Islet of Langerhans (tissue), 1 donor: ENCODE data around the gene ZNF281.
A peak's percentile ranks its signal among the peaks of the same experiment; 100 is the strongest.
"Not testable (repeated sequence)": the region's sequence is repeated elsewhere in the genome, so short reads cannot be mapped to it uniquely, and the experiment has no call there.

Source experiments
- FAIRE-seq: peaks from one replicate; lab custom pipeline; 2011; peaks lifted over from hg19 to GRCh38; lab: Jason Lieb, UNC

The ZNF281 gene

DNA sequence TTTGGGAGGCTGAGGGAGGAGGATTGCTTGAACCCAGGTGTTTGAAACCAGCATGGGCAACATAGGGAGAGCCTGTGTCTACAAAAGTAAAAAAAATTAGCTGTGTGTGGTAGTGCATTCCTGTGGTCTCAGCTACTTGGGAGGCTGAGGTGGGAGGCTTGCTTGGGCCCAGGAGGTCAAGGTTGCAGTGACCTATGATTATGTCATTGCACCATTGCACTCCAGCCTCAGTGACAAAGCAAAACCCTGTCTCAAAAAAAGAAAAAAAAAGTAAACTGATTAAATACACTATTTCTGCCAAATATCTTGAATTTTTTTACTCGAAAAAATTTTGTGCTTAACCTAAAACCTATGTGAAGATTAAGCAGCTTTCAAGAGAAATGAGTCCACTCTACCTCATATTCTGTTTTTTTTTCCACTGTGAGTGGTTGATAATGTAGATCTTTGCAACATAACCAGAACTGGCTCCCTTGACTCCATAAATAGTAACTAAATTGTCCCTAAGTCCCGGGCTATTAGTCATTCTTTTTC is 19.4 kb upstream of the ZNF281 start:
- FAIRE-seq = no peak

DNA sequence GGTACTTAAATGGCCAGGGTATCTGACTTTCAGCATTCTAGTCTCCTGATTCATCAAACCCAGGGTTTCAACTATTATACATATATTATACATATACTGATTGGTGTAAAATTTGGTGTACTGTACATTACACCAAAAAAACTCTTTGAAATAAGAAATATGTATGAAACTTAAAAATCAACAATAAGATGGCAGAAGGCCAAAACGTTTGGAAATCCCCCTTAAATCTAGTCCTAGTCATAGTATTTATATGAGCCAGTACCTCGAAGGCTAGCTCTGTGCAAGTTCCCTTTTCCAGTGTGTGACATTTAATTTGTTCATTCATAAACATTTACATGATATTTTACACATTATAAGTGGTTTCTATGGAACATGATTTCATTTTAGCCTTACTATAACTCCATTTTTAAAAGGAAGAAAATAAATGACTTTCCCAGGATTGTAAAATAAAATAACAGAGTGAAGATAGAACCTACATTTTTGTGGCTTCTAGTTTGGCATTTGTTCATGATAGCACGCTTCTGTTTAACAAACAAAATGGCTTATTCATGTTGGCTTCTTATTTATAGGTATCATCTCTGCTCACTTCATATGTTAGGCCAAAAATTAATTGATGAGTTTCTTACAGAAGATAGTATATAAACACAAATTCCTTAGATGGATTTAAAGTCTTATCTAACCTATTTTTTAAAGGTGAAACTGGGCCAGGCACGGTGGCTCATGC is 18.8 kb upstream of the ZNF281 start:
- FAIRE-seq = no peak

DNA sequence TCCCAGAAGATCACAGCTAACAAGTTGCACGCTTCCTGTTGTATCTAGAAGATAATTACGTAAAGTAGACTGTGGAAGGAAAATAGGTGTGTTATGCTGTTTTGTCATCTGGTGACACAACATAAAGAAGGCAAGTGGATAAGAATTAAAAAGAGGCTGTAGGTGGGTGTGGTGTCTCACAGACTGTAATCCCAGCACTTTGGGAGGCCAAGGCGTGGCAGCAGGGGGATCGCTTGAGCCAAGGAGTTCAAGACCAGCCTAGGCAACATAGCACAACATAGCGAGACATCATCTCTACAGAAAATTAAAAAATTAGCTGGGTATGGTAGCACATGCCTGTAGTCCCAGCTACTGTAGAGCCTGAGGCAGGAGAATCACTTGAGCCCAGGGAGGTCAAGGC is 17.9 kb upstream of the ZNF281 start:
- no peak for FAIRE-seq

DNA sequence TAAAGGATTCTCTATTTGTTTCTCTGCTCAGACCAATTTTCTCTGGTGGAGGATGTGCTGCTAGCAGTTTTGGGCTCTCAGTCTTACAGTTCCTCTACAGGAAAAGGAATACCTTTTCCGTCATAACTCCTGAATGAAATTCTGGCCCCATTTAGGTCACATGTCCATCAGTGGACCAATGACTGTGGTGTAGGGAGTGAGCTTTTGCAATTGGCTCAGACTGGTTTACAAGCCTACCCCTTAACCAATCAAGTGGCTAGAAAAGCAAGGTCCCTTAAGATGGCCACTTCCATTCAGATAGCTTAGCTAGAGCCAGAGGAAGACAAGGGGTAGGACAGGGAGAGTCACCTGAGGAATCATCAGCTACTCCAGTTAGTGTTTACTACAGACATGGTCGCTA is 16.4 kb upstream of the ZNF281 start:
- no peak for FAIRE-seq

DNA sequence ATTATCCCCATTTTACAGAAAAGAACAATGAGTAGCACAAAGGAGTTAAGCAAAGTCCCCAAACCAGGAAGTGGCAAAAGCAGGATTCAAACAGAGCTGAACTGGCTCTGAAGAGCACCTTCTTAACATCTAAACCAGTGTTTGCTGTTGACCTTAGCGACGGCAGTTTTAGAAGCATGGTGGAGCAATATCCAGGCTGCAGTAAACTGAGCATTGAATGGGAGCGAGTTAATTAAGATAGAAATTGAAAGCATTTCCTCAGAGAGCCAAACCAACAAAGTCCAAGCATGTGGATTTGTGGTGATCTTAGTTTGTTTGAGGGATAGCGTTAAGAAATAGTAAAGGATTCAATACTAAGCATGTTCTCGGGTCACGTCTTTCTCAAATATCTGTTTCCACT is 13.4 kb upstream of the ZNF281 start:
- no peak for FAIRE-seq

DNA sequence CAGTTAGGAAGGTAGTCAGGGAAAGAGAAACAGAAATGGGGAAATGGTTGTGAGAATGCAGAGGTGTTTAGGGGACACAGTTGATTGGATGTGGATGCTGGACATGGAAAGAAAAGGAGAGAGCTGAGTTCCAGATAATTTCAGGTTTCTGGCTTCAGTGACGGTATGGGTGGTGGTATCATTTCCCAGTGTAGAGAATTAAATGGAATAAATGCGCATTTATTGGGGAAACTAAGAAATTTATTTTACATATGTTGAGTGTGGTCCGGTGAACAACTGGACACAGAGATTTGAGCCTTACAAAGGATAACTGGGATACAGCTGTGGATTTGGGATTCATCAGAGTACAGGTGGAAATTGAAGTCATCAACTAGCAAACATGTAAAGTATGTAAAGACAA is 12.4 kb upstream of the ZNF281 start:
- FAIRE-seq = no peak

DNA sequence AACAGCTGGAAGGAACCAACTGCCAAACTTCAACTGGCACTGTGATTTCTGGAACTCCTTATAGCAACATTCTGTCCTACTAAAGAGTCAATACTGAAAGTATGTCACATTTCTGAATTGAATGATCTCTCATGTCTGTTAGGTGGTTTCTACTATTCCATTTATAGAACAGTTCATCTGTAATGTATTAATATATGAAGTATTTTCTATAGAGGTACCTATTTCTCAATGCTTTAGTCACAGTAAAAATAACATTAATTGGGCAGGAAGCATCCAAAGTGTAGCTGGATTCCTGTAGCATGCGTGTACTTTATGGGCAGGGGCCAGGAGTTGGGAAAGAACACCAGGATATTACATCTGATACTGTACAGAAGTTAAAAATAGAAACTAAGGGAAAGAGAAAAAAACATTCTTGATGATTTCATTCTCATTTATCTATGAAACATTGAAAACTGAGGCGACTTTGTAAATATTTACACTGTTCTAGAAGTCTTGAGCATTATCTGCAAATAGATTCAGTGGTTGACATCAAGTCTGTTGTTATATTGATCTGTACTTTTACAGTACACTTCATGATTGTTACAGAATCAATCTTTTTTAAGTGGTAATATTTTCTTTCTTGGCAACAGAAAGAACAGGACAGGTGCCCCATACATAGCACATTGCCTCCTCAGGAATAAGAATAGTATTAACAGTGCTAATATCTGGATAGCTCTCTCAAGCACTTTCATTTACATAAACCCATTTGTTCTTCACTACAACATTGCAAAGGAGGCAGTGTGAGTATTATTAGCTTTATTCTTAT is 6.2 kb upstream of the ZNF281 start:
- FAIRE-seq = peak; percentile 98

DNA sequence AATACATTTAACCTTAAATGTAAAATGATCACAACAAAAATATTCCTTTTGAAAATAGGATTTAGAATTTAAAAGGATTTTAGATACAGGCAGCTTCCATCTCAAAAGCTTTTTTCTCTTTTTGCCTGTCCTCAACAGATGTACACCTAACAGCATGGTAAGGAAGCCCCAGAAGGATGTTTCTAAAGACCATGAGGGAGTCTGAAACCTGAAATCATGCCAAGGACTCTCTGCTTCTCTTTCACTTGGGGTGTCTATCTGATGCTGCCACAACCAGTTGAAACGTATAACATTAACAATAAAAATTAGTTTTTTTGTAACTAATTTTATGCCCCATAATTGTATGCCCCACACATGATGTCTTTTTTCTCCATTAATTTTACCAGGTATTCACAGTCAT is 5.4 kb upstream of the ZNF281 start:
- no peak for FAIRE-seq

DNA sequence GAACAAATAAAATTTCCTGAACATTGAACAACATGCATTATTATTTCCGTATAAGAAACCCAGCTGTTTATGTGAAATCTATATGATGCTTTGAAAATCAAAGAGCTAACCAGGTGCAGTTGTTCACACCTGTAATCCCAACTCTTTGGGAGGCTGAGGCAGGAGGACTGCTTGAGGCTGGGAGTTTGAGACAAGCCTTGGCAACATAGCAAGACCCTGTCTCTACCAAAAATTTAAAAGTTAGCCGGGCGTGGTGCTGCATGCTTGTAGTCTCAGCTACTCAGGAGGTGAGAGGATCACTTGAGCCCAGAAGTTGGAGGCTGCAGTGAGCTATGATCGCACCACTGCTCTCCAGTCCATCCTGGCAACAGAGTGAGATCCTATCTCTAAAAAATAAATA is 4.8 kb upstream of the ZNF281 start:
- FAIRE-seq = no peak

DNA sequence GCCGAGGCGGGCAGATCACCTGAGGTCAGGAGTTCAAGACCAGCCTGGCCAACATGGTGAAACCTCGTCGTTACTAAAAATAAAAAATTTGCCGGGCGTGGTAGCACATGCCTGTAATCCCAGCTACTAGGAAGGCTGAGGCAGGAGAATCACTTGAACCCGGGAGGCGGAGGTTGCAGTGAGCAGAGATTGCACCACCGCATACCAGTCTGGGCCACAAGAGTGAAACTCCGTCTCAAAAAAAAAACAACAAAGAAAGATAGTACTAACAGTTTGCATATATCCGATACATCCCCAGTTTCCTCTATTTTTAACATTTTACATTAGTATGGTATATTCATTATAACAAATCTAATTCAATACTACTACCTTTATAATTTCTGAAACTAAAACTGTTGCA is 3.9 kb upstream of the ZNF281 start:
- FAIRE-seq = not testable (repeated sequence)

DNA sequence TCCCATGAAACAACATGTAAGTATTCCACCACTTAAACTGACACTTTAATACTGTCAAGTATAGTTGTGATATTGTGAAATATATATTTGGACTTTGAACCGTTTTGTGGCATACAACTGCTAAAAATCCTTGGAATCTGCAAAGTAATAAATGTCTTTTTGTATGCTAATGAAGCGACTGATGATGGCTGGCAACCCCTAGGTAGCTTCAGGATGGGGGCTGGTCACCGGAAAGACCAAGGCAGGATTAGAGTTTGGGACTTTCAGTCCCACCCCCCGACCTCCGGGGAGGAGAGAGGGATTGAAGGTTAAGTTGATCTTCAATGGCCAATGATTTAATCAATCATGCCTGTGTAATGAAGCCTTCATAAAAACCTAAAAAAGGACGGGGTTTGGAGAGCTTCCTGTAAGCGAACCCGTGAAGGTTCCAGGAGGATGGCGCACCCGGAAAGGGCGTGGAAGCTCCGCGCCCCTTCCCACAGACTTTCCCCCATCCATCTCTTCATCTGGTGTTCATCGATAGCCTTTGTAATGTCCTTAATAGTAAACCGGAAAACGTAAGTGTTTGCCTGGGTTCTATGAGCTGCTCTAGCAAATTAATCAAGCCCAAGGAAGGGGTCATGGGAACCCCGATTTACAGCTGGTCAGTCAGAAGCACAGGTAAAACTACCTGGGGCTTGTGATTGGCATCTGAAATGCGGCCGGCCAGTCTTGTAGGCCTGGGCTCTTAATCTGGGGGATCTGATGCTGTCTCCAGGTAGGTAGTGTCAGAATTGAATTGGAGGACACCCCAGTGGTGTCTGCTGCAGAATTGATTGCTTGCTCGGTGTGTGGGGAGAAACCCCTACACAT is 1.8 kb upstream of the ZNF281 start:
- no peak for FAIRE-seq

DNA sequence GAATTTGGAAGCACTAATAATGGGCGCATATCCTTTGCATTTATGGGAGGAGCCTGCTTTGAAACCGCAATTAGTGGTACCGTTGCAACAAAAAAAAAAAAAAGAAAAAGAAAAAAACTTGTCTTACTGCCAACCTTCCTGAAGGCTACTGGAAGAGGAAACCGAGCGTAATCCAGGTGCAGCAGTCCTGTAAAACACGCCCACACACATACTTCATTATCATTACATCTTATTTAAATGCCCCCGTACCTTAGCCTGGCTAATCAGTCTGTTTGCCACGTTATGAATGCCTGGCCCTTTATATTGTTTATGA is 686 bp upstream of the ZNF281 start:
- no peak for FAIRE-seq

DNA sequence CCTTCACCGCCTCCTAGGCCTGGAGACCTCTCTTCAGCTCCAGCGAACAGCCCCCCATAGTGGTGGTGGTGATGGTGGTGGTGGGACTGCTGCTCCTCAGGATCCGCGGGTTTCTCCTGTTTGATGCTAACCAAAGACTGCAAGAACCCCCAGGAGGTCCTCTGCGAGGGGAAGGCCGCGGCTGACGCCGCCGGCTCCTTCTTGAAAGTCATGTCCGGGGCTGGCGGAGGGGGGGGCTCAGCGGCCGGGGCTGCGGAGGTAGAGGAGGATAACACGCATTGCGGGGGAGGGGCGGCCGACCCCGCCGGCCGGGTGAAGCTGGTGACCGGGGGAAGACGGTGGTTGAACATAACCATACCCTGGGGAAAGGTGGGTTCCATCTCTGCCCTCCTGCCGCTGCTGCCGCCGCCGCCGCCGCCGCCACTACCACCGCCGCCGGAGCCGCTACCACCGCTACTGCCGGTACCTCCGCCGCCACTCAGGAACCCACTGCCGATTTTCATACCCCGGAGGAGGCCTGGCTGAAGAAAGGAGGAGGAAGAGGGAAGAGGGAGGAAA is 554 bp downstream of the ZNF281 start:
- FAIRE-seq = no peak

DNA sequence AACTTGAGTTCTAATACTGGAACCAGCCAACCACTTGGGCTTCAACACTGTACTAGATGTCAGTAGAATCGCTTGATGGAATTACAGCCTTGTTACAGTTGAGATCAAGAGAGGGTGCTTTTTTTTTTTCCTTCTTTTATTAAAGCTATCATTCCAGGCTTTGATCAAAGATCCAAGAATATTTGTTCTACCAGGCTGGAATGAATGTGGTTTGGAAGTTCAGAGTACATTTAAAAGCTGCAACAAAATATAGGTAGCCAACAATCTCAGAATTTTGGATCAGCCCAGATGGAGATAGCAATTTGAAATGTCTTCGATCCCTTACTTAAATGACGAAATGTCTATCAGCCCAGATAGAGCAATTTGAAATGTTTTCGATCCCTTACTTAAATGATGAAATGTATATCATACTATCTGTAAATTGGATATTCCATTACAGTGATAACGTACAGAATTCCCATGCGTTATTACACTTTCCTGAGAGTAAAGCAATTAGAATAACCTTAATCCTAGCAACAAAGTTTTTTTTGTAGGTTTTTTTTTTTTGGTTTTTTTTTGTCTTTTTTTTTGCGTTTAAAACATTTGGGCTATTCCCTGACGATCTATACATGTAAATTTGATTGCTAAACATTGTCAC is 3.6 kb downstream of the ZNF281 start:
- FAIRE-seq = no peak

DNA sequence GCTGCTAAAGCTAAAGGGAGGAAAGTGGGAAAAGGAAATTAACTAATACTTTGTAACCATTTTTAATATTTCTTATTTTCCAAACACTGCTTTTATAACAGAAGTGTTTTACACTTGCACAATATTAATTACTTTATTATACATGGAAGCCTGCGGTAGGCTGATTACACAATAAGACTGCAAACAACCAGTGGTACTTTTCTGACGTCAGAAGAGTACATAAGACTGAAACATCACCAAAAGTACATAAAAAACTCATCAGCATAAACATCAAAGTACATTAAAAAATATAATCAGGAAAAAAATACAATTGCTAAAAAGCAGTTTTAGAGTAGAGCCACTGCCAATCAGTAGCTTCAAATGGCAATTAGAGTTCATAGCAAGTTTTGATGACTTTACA is 4.6 kb downstream of the ZNF281 start:
- FAIRE-seq = no peak

DNA sequence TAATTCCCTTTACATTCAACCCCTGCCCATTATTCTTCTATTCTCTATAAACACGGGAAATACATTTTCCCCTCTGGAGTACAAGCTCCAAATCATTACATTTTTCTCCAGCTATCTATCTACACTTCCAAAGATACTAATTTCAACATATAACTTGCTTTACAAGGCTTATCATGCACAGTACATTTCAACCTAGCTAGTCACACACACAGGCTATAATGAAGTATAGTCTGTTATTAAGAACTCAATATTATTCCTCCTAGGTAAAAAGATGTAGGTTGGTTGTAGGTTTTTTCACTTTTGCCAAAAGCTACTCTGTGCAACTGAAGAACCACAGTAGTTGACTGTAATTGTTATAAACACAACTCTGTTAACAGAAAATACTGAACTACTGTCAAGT is 8.1 kb downstream of the ZNF281 start:
- no peak for FAIRE-seq

DNA sequence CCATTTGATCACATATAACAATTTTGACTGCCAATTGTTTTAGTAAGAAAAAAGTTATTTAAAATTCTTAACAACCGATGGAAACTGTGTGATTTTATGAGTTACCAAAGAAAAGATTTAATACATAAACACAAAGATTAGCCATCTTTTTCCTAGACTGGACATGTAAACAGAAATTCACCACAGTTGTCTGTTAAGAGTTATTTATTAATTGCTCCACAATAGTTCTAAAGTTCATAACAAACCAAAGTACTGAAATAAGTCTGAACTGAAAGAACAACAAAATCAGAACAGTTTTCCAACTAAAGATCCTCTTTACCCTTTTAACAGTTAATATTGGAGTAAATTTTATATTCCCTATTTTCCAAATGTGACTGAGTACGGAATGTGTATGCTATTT is 8.6 kb downstream of the ZNF281 start:
- peak; percentile 5 for FAIRE-seq

DNA sequence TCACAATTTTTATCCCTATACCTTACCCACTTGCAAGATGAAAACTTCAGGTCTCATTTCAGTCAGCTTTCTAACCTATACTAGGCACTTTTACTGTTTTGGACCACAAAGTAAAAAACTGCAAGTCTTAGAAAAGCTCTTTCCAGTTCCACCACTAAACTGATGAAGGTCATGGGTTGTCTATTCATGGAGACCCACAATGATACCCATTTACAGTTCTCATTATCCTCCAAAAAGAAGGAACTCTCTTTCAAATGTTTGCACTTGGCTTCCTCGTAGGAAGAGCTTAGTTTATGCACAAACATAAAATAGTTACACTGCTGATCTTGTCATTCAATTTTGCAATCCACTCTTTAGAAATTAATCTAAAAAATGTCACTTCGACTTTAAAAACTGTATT is 9.3 kb downstream of the ZNF281 start:
- FAIRE-seq = no peak

DNA sequence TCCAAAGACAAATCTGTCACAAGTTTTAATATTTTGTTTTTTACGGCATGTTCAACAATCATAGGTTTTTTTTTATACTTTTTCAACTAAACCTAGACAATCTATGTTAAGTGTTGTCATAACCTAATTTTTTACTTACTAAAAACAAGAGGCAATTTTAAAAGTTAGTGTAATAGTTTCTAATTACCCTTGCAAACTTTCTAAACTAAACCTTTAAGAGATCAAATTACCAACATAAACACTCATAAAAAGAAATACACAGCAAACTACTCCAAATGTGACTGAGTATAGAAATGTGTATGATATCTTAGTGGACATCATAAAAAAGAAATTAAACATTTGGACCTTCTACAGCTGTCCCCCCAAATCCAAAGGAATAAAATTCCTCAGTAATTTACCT is 10.0 kb downstream of the ZNF281 start:
- FAIRE-seq = peak; percentile 30

DNA sequence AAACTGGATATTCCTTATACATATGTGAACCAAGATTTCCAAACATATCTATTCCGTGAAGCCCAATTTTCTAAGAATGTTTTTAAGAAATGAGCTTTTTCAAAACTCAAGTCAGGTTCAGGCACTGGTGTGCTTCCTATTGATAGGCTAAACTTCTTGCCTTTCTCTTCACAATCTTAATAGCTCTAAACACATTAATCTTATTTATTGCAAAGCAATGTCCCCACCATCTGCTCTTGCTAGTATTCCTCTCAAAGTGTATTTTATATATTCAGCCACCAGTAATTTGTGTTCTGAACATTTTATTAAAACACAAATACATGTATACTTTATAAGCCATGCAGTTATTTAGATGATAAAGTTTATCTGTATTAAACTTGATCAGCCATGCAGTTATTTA is 11.5 kb downstream of the ZNF281 start:
- no peak for FAIRE-seq

DNA sequence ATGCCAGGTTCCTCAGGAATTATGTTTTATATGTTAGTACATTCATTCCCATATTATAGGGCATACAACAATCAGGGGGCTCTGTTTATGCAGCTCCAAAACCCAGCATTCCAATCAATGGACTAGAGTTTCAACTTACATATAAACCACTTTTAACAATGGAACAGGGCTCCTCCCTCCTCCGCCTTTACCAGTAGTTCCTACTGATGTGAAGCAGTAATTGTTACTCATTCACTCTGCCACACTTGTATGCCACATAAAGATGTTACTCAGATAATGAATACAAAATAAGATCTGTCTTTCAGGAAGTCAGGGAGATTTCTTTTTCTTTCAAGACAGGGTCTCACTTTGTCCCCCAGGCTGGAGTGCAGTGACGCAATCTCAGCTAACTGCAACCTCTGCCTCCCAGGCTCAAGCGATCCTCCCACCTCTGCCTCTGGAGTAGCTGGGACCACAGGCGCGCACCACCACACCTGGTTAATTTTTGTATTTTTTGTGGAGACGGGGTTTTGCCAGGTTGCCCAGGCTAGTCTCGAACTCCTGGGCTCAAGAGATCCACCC is 17.1 kb downstream of the ZNF281 start:
- FAIRE-seq = no peak

DNA sequence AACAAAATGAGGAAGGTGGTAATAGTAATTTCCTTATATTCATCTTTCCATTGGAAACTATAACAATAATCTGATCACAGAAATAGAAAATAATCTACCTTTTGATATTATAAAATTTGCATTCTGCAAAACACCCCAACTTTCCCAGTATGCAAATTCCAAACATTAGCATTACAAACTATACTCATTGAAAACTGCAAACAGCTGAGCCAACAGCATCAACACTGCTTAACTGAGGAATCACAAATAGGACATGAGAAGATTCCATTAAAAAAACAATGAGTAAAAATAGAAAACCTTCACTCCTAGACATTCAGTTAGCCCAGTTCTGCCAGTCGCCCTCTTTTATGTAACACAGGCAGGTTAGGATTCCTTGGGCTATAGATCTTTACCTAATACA is 18.1 kb downstream of the ZNF281 start:
- no peak for FAIRE-seq
